Myocyte (in vitro differentiated cells): ENCODE data around the gene CYP46A1. TPM values are rescaled to one million over a fixed set of nuclear protein-coding genes. Genes with fewer than 3 reads are reported as not detected.
"Not testable (repeated sequence)": the region's sequence is repeated elsewhere in the genome, so short reads cannot be mapped to it uniquely, and the experiment has no call there.

Source experiments
- DNase-seq: peaks from one replicate; pipeline ENCODE4 v3.0.0-alpha.2; 2012; ENCODE audit warnings: low read depth
- total RNA-seq: library from RNA; depleted of rRNA; stranded (reverse); fragments of >200 nt; gene quantifications from 2 replicates; pipeline ENCODE4 v1.2.3, GENCODE V29; 2014

CYP46A1 gene
- total RNA-seq, 1 donor from 2014 or later, result 2.8 TPM

- DNase-seq, result peak; percentile 94
These were observed 71.8 kb downstream of the CYP46A1 start for GRCh38 chr14:99755629-99756603.

- no peak for DNase-seq
These were observed 72.7 kb downstream of the CYP46A1 start for GRCh38 chr14:99756796-99757195.

GRCh38 chr14:99757331-99758070, 73.4 kb downstream of the CYP46A1 start:
- peak; percentile 81 for DNase-seq

GRCh38 chr14:99758121-99758821, 74.2 kb downstream of the CYP46A1 start:
- DNase-seq, result peak; percentile 49

- DNase-seq, result no peak
These were observed 74.9 kb downstream of the CYP46A1 start for GRCh38 chr14:99758872-99759545.

GRCh38 chr14:99759546-99759925, 75.4 kb downstream of the CYP46A1 start:
- DNase-seq, result no peak

GRCh38 chr14:99760817-99761216, 76.7 kb downstream of the CYP46A1 start:
- DNase-seq, result peak; percentile 42

GRCh38 chr14:99762911-99763310, 78.8 kb downstream of the CYP46A1 start:
- DNase-seq, result not testable (repeated sequence)

- DNase-seq, result no peak
These were observed 79.6 kb downstream of the CYP46A1 start for GRCh38 chr14:99763527-99764221.

GRCh38 chr14:99764222-99764706, 80.2 kb downstream of the CYP46A1 start:
- no peak for DNase-seq

- DNase-seq, result peak; percentile 94
These were observed 84.3 kb downstream of the CYP46A1 start for GRCh38 chr14:99768381-99768780.

- DNase-seq, result no peak
These were observed 85.0 kb downstream of the CYP46A1 start for GRCh38 chr14:99769123-99769522.

GRCh38 chr14:99769799-99770198, 85.7 kb downstream of the CYP46A1 start:
- no peak for DNase-seq

GRCh38 chr14:99772371-99773283, 88.5 kb downstream of the CYP46A1 start:
- DNase-seq, result peak; percentile 80

- no peak for DNase-seq
These were observed 89.7 kb downstream of the CYP46A1 start for GRCh38 chr14:99773521-99774497.

- DNase-seq, result peak; percentile 59
These were observed 90.6 kb downstream of the CYP46A1 start for GRCh38 chr14:99774556-99775307.

GRCh38 chr14:99775351-99775750, 91.3 kb downstream of the CYP46A1 start:
- no peak for DNase-seq
